ENCODE data around the gene IRF9. TPM values are rescaled to one million over a fixed set of nuclear protein-coding genes. Genes with fewer than 3 reads are reported as not detected.

IRF9 gene
- total RNA-seq, 1 experiment from 2014 or later = 25.1 TPM

GRCh38 chr14:24213866-24214662 lies 53.0 kb downstream of the IRF9 start:
- Histone ChIP-seq H3K27ac (ENCODE audit: low read depth, low read length, poor library complexity, severe bottlenecking) (peak overlapping the region; percentile 90), H3K9me3 (ENCODE audit: low read depth, low read length, poor library complexity, severe bottlenecking) (no peaks in the 10 kb centered on the region), H3K4me1 (ENCODE audit: insufficient read depth, low read length, poor library complexity, severe bottlenecking) (peaks cover 9% of the 10 kb centered on the region), H3K36me3 (ENCODE audit: insufficient read depth, low read length, poor library complexity, severe bottlenecking) (peaks cover 27% of the 10 kb centered on the region), H3K27me3 (replicated peaks; ENCODE audit: insufficient read depth, low read depth, low read length, poor library complexity) (no peaks in the 10 kb centered on the region), H3K4me3 (ENCODE audit: low read depth, low read length, poor library complexity, severe bottlenecking) (peak overlapping the region; percentile 58)
- ChIA-PET CTCF (no interaction called here), POLR2A (ENCODE audit: low non-redundant PET) (no interaction called here)
- TF ChIP-seq EZH2 (IDR thresholded peaks at IDR 0.05; ENCODE audit: borderline replicate concordance, low read depth, low read length, poor library complexity, severe bottlenecking) (no peak), CTCF (conservative IDR thresholded peaks at IDR 0.05; ENCODE audit: low read depth, low read length) (no peak)
- intact Hi-C loops (cut with micrococcal nuclease; ENCODE audit: unreplicated experiment) = loop anchor here (1.0 kb wide), 1 partner anchor 18 kb away; the partner anchor contains the start of genes GMPR2 and NEDD8
- DNase-seq (ENCODE audit: low spot score) = no peak
- BruUV-seq (replicated peaks) = TSS peak; percentile 87

- BruUV-seq (replicated peaks) = no TSS peak
- intact Hi-C loops (cut with micrococcal nuclease; ENCODE audit: unreplicated experiment) = no loop called here
Measured at GRCh38 chr14:24215495-24216344, 54.7 kb downstream of the IRF9 start, which contains the start of gene MDP1. Gene MDP1 (minus strand): TSS chr14:24216066. CDS start chr14:24215955, 111 bp downstream.

More at GRCh38 chr14:24215495-24216344, 54.7 kb downstream of the IRF9 start, which contains the start of gene MDP1:
- Histone ChIP-seq H3K27me3 (replicated peaks; ENCODE audit: insufficient read depth, low read depth, low read length, poor library complexity) (no peaks in the 10 kb centered on the region), H3K9me3 (ENCODE audit: low read depth, low read length, poor library complexity, severe bottlenecking) (no peaks in the 10 kb centered on the region), H3K4me1 (ENCODE audit: insufficient read depth, low read length, poor library complexity, severe bottlenecking) (peaks cover 9% of the 10 kb centered on the region), H3K27ac (ENCODE audit: low read depth, low read length, poor library complexity, severe bottlenecking) (peak within 1 kb of the TSS; percentile 86), H3K4me3 (ENCODE audit: low read depth, low read length, poor library complexity, severe bottlenecking) (peak within 1 kb of the TSS; percentile 93), H3K36me3 (ENCODE audit: insufficient read depth, low read length, poor library complexity, severe bottlenecking) (peaks cover 12% of the 10 kb centered on the region)
- TF ChIP-seq EZH2 (IDR thresholded peaks at IDR 0.05; ENCODE audit: borderline replicate concordance, low read depth, low read length, poor library complexity, severe bottlenecking) (no peak), CTCF (conservative IDR thresholded peaks at IDR 0.05; ENCODE audit: low read depth, low read length) (peak; percentile 77)
- DNase-seq (ENCODE audit: low spot score) = peak; percentile 93
- ChIA-PET CTCF (interaction anchor here (1.0 to 1.2 kb wide), 2 partner anchors 82 to 92 kb away, joined by 4 to 6 read pairs; partner anchors contain the start of gene CIDEB), POLR2A (ENCODE audit: low non-redundant PET) (interaction anchor here (0.5 kb wide), 1 partner anchor 185 kb away, joined by 3 read pairs; no protein-coding TSS in a partner anchor)

Small RNA genes lying within 50 kb of the gene (microRNA-seq; reads per million reads assigned to microRNA genes)
- gene MIR7703 = not detected

Other genes with a start within 250 kb of the IRF9 start
- gene DHRS4, start 207.5 kb upstream of the IRF9 start, total RNA-seq (2021) = 10.1 and 11.4 TPM in 2 replicates
- 9.3 and 10.6 TPM in 2 replicates for gene DHRS4L2, start 172.3 kb upstream of the IRF9 start, total RNA-seq (2021)
- 0.49 and 1.2 TPM in 2 replicates for gene CARMIL3, start 109.3 kb upstream of the IRF9 start, total RNA-seq (2021)
- not detected in 2 replicates for gene CPNE6, start 89.7 kb upstream of the IRF9 start, total RNA-seq (2021)
- gene PCK2, start 67.0 kb upstream of the IRF9 start, total RNA-seq (2021) = 16.8 and 46.3 TPM in 2 replicates
- gene DCAF11, start 46.5 kb upstream of the IRF9 start, total RNA-seq (2021) = 45.5 and 49.1 TPM in 2 replicates
- gene NRL, start 46.3 kb upstream of the IRF9 start, total RNA-seq (2021) = 1.6 and 1.9 TPM in 2 replicates
- 0.48 TPM in 1 of 2 replicates, not detected in the other for gene FITM1, start 30.6 kb upstream of the IRF9 start, total RNA-seq (2021)
- gene PSME1, start 25.1 kb upstream of the IRF9 start, total RNA-seq (2021) = 160 and 173 TPM in 2 replicates
- 36.8 and 50.4 TPM in 2 replicates for gene EMC9, start 19.7 kb upstream of the IRF9 start, total RNA-seq (2021)
- gene PSME2, start 14.7 kb upstream of the IRF9 start, total RNA-seq (2021) = 171 and 172 TPM in 2 replicates
- 59.9 and 62.1 TPM in 2 replicates for gene RNF31, start 13.8 kb upstream of the IRF9 start, total RNA-seq (2021)
- gene REC8, start 10.8 kb downstream of the IRF9 start, total RNA-seq (2021) = 5.4 and 8.4 TPM in 2 replicates
- 150 and 157 TPM in 2 replicates for gene IPO4, start 27.6 kb downstream of the IRF9 start, total RNA-seq (2021)
- gene TM9SF1, start 34.2 kb downstream of the IRF9 start, total RNA-seq (2021) = 46.9 and 55.5 TPM in 2 replicates
- 0.70 and 0.75 TPM in 2 replicates for gene TSSK4, start 44.4 kb downstream of the IRF9 start, total RNA-seq (2021)
- gene CHMP4A, start 52.2 kb downstream of the IRF9 start, total RNA-seq (2021) = 51.9 and 56.7 TPM in 2 replicates
- gene MDP1, start 54.8 kb downstream of the IRF9 start, total RNA-seq (2021) = 21.3 and 22.4 TPM in 2 replicates
- gene NEDD8, start 71.1 kb downstream of the IRF9 start, total RNA-seq (2021) = 257 and 266 TPM in 2 replicates
- 82.7 and 85.8 TPM in 2 replicates for gene GMPR2, start 71.7 kb downstream of the IRF9 start, total RNA-seq (2021)
- gene TINF2, start 81.4 kb downstream of the IRF9 start, total RNA-seq (2021) = 46.1 and 47.0 TPM in 2 replicates
- gene TGM1, start 101.9 kb downstream of the IRF9 start, total RNA-seq (2021) = 1.5 and 3.5 TPM in 2 replicates
- gene RABGGTA, start 110.3 kb downstream of the IRF9 start, total RNA-seq (2021) = 22.2 and 23.8 TPM in 2 replicates
- gene DHRS1, start 138.5 kb downstream of the IRF9 start, total RNA-seq (2021) = 13.3 and 14.5 TPM in 2 replicates
- gene NOP9, start 138.6 kb downstream of the IRF9 start, total RNA-seq (2021) = 34.0 and 37.1 TPM in 2 replicates
- 0.42 TPM in 1 of 2 replicates, not detected in the other for gene CIDEB, start 146.7 kb downstream of the IRF9 start, total RNA-seq (2021)
- 7.6 and 9.0 TPM in 2 replicates for gene LTB4R2, start 148.9 kb downstream of the IRF9 start, total RNA-seq (2021)
- gene LTB4R, start 150.2 kb downstream of the IRF9 start, total RNA-seq (2021) = 6.6 and 8.9 TPM in 2 replicates
- gene ADCY4, start 173.8 kb downstream of the IRF9 start, total RNA-seq (2021) = 0.84 and 1.5 TPM in 2 replicates
- not detected in 2 replicates for gene RIPK3, start 178.7 kb downstream of the IRF9 start, total RNA-seq (2021)
- gene NFATC4, start 206.9 kb downstream of the IRF9 start, total RNA-seq (2021) = 38.1 and 69.0 TPM in 2 replicates
- gene NYNRIN, start 237.7 kb downstream of the IRF9 start, total RNA-seq (2021) = 8.6 and 17.3 TPM in 2 replicates

All from A673 (cell line).